GM23338 (cell line): ENCODE results near the gene NIT1. TPM values are rescaled to one million over a fixed set of nuclear protein-coding genes. Genes with fewer than 3 reads are reported as not detected.

ENCODE experiments used
- ATAC-seq: fragments of 200-7000 bp; cut with Tn5 transposase; 3 replicates; pipeline ENCODE4 v1.9.1; 2020
- DNase-seq: peaks from one replicate; pipeline ENCODE4 v3.0.0-alpha.2; 2015; ENCODE audit warnings: low spot score
- H2AFZ ChIP-seq: fragments of 200-600 bp; sonication (generic); 2 replicates; pipeline ENCODE4 v1.8.0; 2016; ENCODE audit warnings: antibody characterized with exemption, mild to moderate bottlenecking, moderate library complexity
- H3F3A ChIP-seq: fragments of 200-600 bp; sonication (generic); replicated peaks from 2 replicates; pipeline ENCODE4 v1.8.0; 2017; ENCODE audit warnings: antibody characterized with exemption, mixed run types, low read depth
- H3K27ac ChIP-seq: fragments of 200-600 bp; sonication (generic); 2 replicates; pipeline ENCODE4 v1.6.1; 2016; ENCODE audit warnings: low read depth
- H3K27me3 ChIP-seq: fragments of 200-600 bp; sonication (generic); 2 replicates; pipeline ENCODE4 v1.8.0; 2016; ENCODE audit warnings: mild to moderate bottlenecking, mixed run types, moderate library complexity; ENCODE audit not compliant: insufficient read depth
- H3K36me3 ChIP-seq: fragments of 200-600 bp; sonication (generic); 2 replicates; pipeline ENCODE4 v1.8.0; 2016; ENCODE audit warnings: mild to moderate bottlenecking; ENCODE audit not compliant: insufficient read depth
- H3K4me1 ChIP-seq: fragments of 200-600 bp; sonication (generic); 2 replicates; pipeline ENCODE4 v1.8.0; 2016; ENCODE audit warnings: mild to moderate bottlenecking, moderate library complexity; ENCODE audit not compliant: insufficient read depth
- H3K4me2 ChIP-seq: fragments of 200-600 bp; sonication (generic); 2 replicates; pipeline ENCODE4 v1.7.1; 2017; ENCODE audit warnings: mixed run types
- H3K4me3 ChIP-seq: fragments of 200-600 bp; sonication (generic); 2 replicates; pipeline ENCODE4 v1.6.1; 2016; ENCODE audit warnings: mixed run types
- H3K79me2 ChIP-seq: fragments of 200-600 bp; sonication (generic); replicated peaks from 2 replicates; pipeline ENCODE4 v1.8.0; 2017; ENCODE audit warnings: mild to moderate bottlenecking; ENCODE audit not compliant: insufficient read depth
- H3K9me2 ChIP-seq: fragments of 200-600 bp; sonication (generic); 2 replicates; pipeline ENCODE4 v1.8.0; 2017; ENCODE audit not compliant: insufficient read depth
- H4K20me1 ChIP-seq: fragments of 200-600 bp; sonication (generic); replicated peaks from 2 replicates; pipeline ENCODE4 v1.8.0; 2017; ENCODE audit warnings: mild to moderate bottlenecking; ENCODE audit not compliant: insufficient read depth
- H3K27ac Mint-ChIP-seq: 2 replicates; pipeline ENCODE4 v1.8.0; 2020; ENCODE audit warnings: inconsistent platforms, mild to moderate bottlenecking, moderate library complexity, mixed read lengths
- H3K27me3 Mint-ChIP-seq: 3 replicates; pipeline ENCODE4 v1.8.0; 2022; ENCODE audit warnings: low read depth, mild to moderate bottlenecking, moderate library complexity, mixed read lengths, inconsistent platforms; ENCODE audit not compliant: insufficient read depth, poor library complexity
- H3K36me3 Mint-ChIP-seq: 3 replicates; pipeline ENCODE4 v1.8.0; 2021; ENCODE audit warnings: low read depth, mild to moderate bottlenecking, inconsistent platforms, moderate library complexity, mixed read lengths
- H3K4me1 Mint-ChIP-seq: 3 replicates; pipeline ENCODE4 v1.8.0; 2020; ENCODE audit warnings: mild to moderate bottlenecking, inconsistent platforms, mixed read lengths
- H3K4me3 Mint-ChIP-seq: 3 replicates; pipeline ENCODE4 v1.8.0; 2021; ENCODE audit warnings: moderate library complexity, mild to moderate bottlenecking, inconsistent platforms, mixed read lengths
- H3K9me3 Mint-ChIP-seq: 3 replicates; pipeline ENCODE4 v1.8.0; 2020; ENCODE audit warnings: moderate library complexity, mild to moderate bottlenecking, inconsistent platforms, mixed read lengths
- CREB1 ChIP-seq: fragments of 250-450 bp; sonication (Bioruptor Pico); IDR thresholded peaks from 2 replicates; pipeline ENCODE4 v1.5.0; 2020; ENCODE audit warnings: low read depth, mild to moderate bottlenecking, moderate library complexity
- EZH2 ChIP-seq: fragments of 200-600 bp; sonication (generic); IDR thresholded peaks from one replicate; pipeline ENCODE4 v1.8.0; 2017; ENCODE audit warnings: antibody characterized with exemption, mild to moderate bottlenecking, low read depth; ENCODE audit not compliant: unreplicated experiment
- EZH2phosphoT487 ChIP-seq: fragments of 200-600 bp; sonication (generic); IDR thresholded peaks from one replicate; pipeline ENCODE4 v1.8.1; 2018; ENCODE audit warnings: antibody characterized with exemption; ENCODE audit not compliant: unreplicated experiment
- JUNB ChIP-seq: IDR thresholded peaks from one replicate; pipeline ENCODE4 v1.6.1; 2016; ENCODE audit warnings: antibody characterized with exemption; ENCODE audit not compliant: unreplicated experiment
- NANOG ChIP-seq: IDR thresholded peaks from 2 replicates; pipeline ENCODE4 v1.6.1; 2016; ENCODE audit warnings: antibody characterized with exemption, borderline replicate concordance
- POLR2AphosphoS5 ChIP-seq: IDR thresholded peaks from 2 replicates; pipeline ENCODE4 v1.6.1; 2016; ENCODE audit warnings: antibody characterized with exemption, low read depth
- REST ChIP-seq: IDR thresholded peaks from one replicate; pipeline ENCODE4 v1.6.1; 2018; ENCODE audit warnings: antibody characterized with exemption; ENCODE audit not compliant: unreplicated experiment
- STAT1 ChIP-seq: IDR thresholded peaks from one replicate; pipeline ENCODE4 v1.6.1; 2016; ENCODE audit warnings: antibody characterized with exemption; ENCODE audit not compliant: unreplicated experiment
- ZNF114 ChIP-seq: fragments of 250-450 bp; sonication (Bioruptor Pico); IDR thresholded peaks from 2 replicates; pipeline ENCODE4 v1.5.0; 2020; ENCODE audit warnings: mild to moderate bottlenecking, moderate library complexity
- ZNF331 ChIP-seq: fragments of 250-450 bp; sonication (Bioruptor Pico); IDR thresholded peaks from 2 replicates; pipeline ENCODE4 v1.5.0; 2020; ENCODE audit warnings: low read depth, mild to moderate bottlenecking, moderate library complexity
- polyA plus RNA-seq: library from polyadenylated mRNA; unstranded; fragments of >200 nt; fragmentation: Nextera tagmentation; extraction: Ambion mirVana; gene quantifications from 2 replicates; pipeline ENCODE4 v1.2.1, GENCODE V29; 2016
- total RNA-seq: library from RNA; depleted of rRNA; stranded (reverse); fragments of >200 nt; shearing (Covaris generic); gene quantifications from 2 replicates; pipeline ENCODE4 v1.2.3, GENCODE V29; 2014
- TF ChIP-seq, protein P1 (sequence below): fragments of 250-450 bp; sonication (Bioruptor Pico); IDR thresholded peaks from 2 replicates; pipeline ENCODE4 v1.5.0; 2020; ENCODE audit warnings: mild to moderate bottlenecking, moderate library complexity
- TF ChIP-seq, protein P2 (sequence below): IDR thresholded peaks from 2 replicates; pipeline ENCODE4 v1.6.1; 2016; ENCODE audit warnings: antibody characterized with exemption

Gene NIT1
- total and polyA plus RNA-seq, 2 experiments from 2014 or later, result 35.9 to 43.0 TPM

GRCh38 chr1:161083748-161084596 lies 33.9 kb upstream of the NIT1 start (continued):
- TF ChIP-seq REST, result no peak

DNA sequence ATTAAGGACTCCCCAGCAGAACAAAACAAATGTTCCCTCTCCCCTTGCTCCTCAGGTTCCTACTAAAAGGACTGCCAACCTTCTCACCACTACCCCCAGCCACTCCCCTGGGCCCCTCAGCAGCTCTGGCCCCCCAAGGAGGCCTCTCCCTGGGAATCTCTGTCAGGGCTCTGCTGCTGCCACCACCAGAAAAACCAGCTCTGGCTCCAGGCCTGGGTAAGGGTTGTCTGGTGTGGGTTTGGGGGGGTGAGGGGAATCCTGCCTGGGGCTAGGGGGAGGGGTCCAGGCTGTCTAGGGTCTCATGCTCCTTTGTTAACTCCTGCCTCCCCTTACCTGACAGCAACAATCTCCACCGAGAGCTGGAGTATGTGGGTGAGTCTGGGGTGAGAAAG lies 33.3 kb upstream of the NIT1 start:
- Histone ChIP-seq H3K79me2 (no peaks in the 10 kb centered on the region), H3K4me3 (no peak overlapping the region), H3K36me3 (no peaks in the 10 kb centered on the region), H4K20me1 (no peaks in the 10 kb centered on the region), H3K4me1 (peaks cover 16% of the 10 kb centered on the region), H2AFZ (no peak overlapping the region), H3F3A (peaks cover 5% of the 10 kb centered on the region; the same call in 1 of the 2 replicates), H3K27ac (no peak overlapping the region), H3K4me2 (no peak overlapping the region), H3K9me2 (peaks cover 5% of the 10 kb centered on the region), H3K27me3 (no peaks in the 10 kb centered on the region)
- H3K27ac Mint-ChIP-seq, result no peak overlapping the region
- H3K4me3 Mint-ChIP-seq, result no peak overlapping the region
- no peak for DNase-seq
- ATAC-seq, result no peak
- peaks cover 12% of the 10 kb centered on the region for H3K27me3 Mint-ChIP-seq
- H3K36me3 Mint-ChIP-seq, result no peaks in the 10 kb centered on the region; the same call in 2 of the 3 replicates
- no peaks in the 10 kb centered on the region; the same call in 2 of the 3 replicates for H3K9me3 Mint-ChIP-seq
- peaks cover 25% of the 10 kb centered on the region for H3K4me1 Mint-ChIP-seq
- TF ChIP-seq EZH2phosphoT487 (no peak), ZNF331 (CRISPR knock-in tag) (no peak), JUNB (no peak), NANOG (no peak), EZH2 (no peak), CREB1 (CRISPR knock-in tag) (no peak), POLR2AphosphoS5 (no peak), STAT1 (no peak), ZNF114 (CRISPR knock-in tag) (no peak)
- TF ChIP-seq, protein P1, sequence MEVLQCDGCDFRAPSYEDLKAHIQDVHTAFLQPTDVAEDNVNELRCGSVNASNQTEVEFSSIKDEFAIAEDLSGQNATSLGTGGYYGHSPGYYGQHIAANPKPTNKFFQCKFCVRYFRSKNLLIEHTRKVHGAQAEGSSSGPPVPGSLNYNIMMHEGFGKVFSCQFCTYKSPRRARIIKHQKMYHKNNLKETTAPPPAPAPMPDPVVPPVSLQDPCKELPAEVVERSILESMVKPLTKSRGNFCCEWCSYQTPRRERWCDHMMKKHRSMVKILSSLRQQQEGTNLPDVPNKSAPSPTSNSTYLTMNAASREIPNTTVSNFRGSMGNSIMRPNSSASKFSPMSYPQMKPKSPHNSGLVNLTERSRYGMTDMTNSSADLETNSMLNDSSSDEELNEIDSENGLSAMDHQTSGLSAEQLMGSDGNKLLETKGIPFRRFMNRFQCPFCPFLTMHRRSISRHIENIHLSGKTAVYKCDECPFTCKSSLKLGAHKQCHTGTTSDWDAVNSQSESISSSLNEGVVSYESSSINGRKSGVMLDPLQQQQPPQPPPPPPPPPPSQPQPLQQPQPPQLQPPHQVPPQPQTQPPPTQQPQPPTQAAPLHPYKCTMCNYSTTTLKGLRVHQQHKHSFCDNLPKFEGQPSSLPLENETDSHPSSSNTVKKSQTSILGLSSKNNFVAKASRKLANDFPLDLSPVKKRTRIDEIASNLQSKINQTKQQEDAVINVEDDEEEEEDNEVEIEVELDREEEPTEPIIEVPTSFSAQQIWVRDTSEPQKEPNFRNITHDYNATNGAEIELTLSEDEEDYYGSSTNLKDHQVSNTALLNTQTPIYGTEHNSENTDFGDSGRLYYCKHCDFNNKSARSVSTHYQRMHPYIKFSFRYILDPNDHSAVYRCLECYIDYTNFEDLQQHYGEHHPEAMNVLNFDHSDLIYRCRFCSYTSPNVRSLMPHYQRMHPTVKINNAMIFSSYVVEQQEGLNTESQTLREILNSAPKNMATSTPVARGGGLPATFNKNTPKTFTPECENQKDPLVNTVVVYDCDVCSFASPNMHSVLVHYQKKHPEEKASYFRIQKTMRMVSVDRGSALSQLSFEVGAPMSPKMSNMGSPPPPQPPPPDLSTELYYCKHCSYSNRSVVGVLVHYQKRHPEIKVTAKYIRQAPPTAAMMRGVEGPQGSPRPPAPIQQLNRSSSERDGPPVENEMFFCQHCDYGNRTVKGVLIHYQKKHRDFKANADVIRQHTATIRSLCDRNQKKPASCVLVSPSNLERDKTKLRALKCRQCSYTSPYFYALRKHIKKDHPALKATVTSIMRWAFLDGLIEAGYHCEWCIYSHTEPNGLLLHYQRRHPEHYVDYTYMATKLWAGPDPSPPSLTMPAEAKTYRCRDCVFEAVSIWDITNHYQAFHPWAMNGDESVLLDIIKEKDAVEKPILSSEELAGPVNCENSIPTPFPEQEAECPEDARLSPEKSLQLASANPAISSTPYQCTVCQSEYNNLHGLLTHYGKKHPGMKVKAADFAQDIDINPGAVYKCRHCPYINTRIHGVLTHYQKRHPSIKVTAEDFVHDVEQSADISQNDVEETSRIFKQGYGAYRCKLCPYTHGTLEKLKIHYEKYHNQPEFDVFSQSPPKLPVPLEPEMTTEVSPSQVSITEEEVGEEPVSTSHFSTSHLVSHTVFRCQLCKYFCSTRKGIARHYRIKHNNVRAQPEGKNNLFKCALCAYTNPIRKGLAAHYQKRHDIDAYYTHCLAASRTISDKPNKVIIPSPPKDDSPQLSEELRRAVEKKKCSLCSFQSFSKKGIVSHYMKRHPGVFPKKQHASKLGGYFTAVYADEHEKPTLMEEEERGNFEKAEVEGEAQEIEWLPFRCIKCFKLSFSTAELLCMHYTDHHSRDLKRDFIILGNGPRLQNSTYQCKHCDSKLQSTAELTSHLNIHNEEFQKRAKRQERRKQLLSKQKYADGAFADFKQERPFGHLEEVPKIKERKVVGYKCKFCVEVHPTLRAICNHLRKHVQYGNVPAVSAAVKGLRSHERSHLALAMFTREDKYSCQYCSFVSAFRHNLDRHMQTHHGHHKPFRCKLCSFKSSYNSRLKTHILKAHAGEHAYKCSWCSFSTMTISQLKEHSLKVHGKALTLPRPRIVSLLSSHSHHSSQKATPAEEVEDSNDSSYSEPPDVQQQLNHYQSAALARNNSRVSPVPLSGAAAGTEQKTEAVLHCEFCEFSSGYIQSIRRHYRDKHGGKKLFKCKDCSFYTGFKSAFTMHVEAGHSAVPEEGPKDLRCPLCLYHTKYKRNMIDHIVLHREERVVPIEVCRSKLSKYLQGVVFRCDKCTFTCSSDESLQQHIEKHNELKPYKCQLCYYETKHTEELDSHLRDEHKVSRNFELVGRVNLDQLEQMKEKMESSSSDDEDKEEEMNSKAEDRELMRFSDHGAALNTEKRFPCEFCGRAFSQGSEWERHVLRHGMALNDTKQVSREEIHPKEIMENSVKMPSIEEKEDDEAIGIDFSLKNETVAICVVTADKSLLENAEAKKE (CRISPR knock-in tag), result no peak
- TF ChIP-seq, protein P2, sequence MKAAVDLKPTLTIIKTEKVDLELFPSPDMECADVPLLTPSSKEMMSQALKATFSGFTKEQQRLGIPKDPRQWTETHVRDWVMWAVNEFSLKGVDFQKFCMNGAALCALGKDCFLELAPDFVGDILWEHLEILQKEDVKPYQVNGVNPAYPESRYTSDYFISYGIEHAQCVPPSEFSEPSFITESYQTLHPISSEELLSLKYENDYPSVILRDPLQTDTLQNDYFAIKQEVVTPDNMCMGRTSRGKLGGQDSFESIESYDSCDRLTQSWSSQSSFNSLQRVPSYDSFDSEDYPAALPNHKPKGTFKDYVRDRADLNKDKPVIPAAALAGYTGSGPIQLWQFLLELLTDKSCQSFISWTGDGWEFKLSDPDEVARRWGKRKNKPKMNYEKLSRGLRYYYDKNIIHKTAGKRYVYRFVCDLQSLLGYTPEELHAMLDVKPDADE, result no peak
